Epithelial cell of proximal tubule (primary cell): ENCODE results near the gene ZFYVE21. TPM values are rescaled to one million over a fixed set of nuclear protein-coding genes. Genes with fewer than 3 reads are reported as not detected.

Experiments
- DNase-seq: peaks from one replicate; pipeline ENCODE4 v3.0.0-alpha.2; 2011; ENCODE audit warnings: low read depth
- H3K4me3 ChIP-seq: 2 replicates; pipeline ENCODE4 v1.5.1; 2011; ENCODE audit warnings: low read depth, mild to moderate bottlenecking, low read length
- total RNA-seq: library from RNA; depleted of rRNA; stranded (reverse); fragments of >200 nt; gene quantifications from 2 replicates; pipeline ENCODE4 v1.2.3, GENCODE V29; 2015
- TF ChIP-seq, protein P1 (sequence below): conservative IDR thresholded peaks from 2 replicates; pipeline ENCODE4 v1.5.1; 2012; ENCODE audit warnings: low read depth, mild to moderate bottlenecking, low read length

The ZFYVE21 gene
- total RNA-seq, 1 donor from 2014 or later = 74.1 TPM

DNA sequence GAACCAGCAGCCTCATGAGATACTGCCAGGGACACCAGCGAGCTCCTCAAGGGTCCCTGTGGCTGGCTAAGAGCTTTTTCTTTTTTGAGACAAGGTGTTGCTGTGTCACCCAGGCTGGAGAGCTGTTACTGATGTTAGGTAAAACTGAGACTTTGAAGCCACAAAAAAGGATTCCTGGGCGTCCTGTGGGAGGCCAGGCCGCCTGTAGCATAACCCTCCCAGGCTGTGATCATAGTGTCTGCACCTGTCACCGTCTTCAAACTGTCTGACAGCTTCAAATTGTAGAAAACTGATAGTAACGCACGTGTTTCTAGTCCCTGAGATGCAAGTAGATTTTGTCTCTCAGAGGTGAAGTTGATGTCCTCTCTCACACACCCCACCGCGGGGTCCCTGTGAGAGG is 4.1 kb downstream of the ZFYVE21 start:
- TF ChIP-seq, protein P1, sequence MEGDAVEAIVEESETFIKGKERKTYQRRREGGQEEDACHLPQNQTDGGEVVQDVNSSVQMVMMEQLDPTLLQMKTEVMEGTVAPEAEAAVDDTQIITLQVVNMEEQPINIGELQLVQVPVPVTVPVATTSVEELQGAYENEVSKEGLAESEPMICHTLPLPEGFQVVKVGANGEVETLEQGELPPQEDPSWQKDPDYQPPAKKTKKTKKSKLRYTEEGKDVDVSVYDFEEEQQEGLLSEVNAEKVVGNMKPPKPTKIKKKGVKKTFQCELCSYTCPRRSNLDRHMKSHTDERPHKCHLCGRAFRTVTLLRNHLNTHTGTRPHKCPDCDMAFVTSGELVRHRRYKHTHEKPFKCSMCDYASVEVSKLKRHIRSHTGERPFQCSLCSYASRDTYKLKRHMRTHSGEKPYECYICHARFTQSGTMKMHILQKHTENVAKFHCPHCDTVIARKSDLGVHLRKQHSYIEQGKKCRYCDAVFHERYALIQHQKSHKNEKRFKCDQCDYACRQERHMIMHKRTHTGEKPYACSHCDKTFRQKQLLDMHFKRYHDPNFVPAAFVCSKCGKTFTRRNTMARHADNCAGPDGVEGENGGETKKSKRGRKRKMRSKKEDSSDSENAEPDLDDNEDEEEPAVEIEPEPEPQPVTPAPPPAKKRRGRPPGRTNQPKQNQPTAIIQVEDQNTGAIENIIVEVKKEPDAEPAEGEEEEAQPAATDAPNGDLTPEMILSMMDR = no peak
- DNase-seq = no peak
- no peak overlapping the region for H3K4me3 ChIP-seq

DNA sequence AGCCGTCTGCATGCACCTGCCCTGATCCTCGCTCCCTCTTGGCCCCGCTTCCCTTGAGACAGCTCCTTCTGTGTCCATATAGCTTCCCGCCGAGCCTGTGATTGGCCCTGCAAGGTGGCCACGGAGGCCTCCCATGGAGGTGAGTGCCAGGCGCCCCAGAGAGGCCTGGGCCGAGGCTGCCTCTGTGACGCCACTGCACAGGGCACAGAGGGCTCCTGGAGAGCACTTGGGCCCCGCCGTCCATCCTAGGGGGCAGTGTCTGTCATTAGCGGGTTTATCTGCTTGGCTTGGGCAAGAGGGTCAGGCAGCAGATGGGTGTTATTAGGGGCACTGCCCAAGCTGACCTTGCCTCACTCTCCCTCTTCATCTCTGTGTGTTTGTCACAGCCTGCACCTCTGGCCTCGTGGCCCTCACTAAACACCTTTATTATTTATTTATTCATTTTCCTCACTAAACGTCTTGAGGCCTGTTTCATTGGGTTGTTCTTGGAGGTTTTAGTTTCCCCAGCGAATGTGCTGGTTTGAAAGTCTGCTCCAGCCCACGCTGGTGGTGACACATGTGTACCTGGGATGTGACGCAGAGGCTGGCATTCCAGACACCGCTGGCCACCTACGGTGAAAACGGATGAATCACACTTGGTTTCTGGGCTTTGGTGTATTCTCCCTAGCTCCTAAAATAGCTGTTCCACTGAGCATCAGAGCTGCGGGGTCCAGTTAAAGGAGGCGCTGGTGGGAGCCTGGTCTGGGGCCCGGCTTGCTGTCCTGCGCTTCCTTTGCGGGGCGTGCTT is 5.9 kb downstream of the ZFYVE21 start:
- TF ChIP-seq, protein P1 = no peak
- DNase-seq = no peak
- no peak overlapping the region for H3K4me3 ChIP-seq

GRCh38 chr14:103723748-103724081 is 8.1 kb downstream of the ZFYVE21 start:
- no peak for DNase-seq
- TF ChIP-seq, protein P1 = no peak
- no peak overlapping the region for H3K4me3 ChIP-seq

DNA sequence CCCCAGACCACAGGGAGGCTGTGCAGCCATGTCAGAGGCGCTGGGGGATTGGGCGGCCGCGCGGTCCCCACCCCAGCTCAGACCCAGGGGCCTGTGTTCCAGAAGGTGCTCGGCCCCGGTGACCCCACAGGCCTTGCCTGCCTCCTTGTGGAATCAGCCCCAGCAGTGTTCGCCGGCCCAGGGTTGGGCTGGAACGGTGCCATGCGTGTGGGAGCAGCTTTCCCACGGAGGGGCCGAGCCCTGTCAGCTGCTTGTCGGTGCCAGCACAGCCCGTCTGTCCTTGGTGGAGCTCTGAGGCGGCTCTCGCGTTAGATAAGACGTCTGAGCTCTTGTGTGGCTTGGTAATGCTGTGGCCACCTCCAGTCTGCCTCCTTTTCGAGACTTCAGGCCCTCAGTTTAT is 8.5 kb downstream of the ZFYVE21 start:
- TF ChIP-seq, protein P1 = no peak
- DNase-seq = no peak
- H3K4me3 ChIP-seq = no peak overlapping the region

DNA sequence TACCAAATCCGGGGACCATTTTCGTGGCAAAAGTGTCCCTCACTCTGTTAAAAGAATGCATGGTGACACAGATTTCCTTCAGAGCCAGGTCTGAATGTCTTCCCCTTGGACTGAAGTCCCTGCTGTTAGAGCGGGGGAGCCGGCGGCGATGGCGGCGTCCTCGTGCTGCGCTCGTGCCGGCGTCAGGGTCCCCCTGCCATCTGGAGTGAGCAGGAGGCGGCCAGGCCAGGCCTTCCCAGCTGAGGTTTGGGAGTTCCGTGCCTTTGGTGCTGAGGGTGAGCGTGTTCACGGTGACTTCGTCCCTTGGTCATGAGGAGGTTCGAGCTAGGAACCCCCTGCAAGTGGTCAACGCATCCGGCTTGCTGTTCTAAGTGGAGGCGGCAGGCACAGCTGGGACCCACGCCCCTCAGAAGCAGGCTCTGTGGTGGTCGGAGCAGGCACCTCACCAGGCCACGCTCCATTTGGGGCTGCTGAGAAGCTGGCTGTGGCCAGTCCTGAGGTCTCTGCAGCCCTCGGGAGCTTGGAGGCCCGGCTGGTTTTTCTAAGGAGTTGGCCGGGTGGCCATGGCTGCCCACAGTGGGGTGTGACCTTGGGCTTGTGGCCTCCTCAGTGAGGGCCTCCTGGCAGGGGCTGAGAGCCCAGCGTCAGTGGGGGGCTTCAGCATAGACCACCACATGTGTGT is 9.5 kb downstream of the ZFYVE21 start:
- no peak overlapping the region for H3K4me3 ChIP-seq
- DNase-seq = no peak
- TF ChIP-seq, protein P1 = no peak

GRCh38 chr14:103725739-103726395 is 10.3 kb downstream of the ZFYVE21 start:
- DNase-seq = no peak
- TF ChIP-seq, protein P1 = no peak
- H3K4me3 ChIP-seq = no peak overlapping the region
